GM12891 (cell line): ENCODE data around the gene OR2H2.

ENCODE experiments used
- POLR2A ChIP-seq: IDR thresholded peaks from 2 replicates; pipeline ENCODE4 v1.6.1; 2011; ENCODE audit warnings: low read depth, low read length, control low read depth
- POLR2AphosphoS5 ChIP-seq: IDR thresholded peaks from 2 replicates; pipeline ENCODE4 v1.6.1; 2011; ENCODE audit warnings: low read depth, low read length, control low read depth
- POU2F2 ChIP-seq: IDR thresholded peaks from 2 replicates; pipeline ENCODE4 v1.6.1; 2011; ENCODE audit warnings: low read depth, mild to moderate bottlenecking, control low read depth, low read length, moderate library complexity

- TF ChIP-seq POLR2A (no peak), POU2F2 (no peak), POLR2AphosphoS5 (no peak)
Measured at GRCh38 chr6:29619578-29620160, 34.7 kb downstream of the OR2H2 start.
